Measurements from ENCODE around the gene ESPNL.
"Not testable (repeated sequence)": the region's sequence is repeated elsewhere in the genome, so short reads cannot be mapped to it uniquely, and the experiment has no call there.

ESPNL gene

DNA sequence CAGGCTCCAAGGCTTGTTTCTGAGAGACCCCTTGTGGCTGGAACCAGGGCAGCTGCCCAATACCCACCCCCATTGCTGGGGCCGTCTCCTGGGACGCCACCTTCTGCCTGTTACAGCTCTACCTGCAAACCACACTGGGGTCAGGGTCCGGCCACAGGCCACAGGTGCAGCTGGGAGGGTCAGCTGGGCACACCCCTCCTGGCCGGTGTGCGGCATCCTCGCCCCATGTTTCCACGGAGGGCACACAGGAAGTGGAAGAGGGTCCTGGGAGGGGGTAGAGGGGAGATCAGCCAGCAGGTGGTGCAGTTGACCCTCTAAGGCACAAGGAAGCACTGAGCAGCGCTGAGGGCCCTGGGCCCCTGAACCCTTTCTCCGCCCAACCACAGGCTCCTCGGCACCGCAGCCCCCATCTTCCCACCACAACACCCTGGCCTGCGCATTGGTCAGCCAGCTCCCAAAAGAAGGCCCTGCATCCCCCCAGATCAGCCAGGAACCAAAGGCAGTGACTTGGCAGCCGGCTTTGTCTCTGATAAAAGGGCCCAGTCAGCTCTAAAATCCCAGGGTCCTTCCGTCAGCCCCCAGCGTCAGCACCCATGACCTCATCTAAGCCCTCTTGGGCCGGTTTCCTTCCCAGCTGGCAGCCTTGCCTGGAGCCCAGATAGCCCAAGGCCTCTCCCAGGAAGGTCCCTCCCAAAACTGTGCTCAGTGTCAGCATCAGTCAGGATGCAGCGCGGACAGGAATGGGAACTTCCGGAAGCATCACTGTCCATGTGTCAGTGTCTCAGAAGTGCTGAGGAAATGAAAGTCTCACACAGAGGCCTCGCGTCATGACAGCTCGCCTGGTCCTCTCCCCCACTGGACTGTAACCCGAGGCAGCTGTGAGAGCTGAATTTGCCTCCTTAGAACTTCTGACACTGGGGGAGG is 60.3 kb downstream of the ESPNL start:
- DNase-seq, result no peak

DNA sequence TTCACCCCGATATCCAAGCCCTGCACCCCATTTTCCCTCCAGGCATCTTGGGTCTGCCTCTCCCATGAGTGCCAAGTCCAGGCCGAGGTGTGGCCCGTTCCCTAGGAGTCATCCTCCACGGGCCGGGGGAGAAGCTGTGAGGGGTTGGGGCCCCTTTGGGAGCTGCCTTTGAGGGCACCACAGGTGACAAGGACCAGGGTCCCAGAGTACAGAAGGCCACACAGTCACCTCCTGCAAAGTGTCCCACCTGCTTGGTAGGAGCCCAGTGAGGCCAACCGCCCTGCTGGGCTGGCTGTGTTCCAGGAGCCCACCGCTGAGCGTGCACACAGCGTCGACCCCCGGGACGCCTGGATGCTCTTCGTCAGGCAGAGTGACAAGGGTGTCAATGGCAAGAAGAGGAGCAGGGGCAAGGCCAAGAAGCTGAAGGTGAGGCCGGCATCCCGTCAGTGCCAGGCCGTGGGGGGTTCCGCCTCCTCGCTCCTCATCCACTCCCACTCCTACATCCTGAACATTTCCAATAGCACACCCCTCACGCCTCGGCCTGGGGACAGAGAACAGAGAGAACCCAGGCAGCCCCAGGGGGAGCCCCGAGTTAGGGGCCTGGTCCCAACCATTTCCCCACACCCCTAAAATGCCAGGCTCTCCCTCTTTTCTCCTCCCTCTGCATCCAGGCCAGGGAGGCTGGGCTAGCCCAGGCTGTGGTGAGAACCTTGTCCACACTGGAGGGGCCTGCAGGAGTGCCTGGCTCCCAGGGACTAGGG is 61.3 kb downstream of the ESPNL start:
- DNase-seq, result no peak

DNA sequence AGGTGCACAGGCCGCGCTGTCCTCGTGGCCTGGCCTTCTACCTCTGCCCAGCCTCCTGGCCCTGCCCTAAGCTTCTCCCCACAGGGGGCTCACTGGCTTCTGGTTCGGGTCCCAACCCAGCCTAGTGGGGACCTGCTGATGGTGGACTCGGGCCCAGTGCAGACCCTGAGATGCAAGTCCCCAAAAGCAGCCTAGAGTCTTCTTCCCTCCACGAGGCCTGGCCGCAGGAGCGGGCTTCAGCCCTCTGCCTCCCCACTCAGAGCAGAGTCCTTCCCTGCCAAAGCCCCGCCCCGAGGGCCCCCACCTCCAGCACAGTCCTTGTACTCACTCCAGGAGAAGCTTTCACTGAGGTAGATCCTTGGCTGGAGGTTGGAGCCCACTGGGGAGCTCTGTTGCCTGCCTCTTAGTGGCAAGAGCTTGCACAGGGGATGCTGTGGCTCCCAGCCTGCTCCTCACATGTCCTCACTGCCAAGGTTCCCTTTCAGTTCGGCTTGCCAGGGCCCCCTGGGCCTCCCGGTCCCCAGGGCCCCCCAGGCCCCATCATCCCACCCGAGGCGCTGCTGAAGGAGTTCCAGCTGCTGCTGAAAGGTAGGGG is 62.2 kb downstream of the ESPNL start:
- no peak for DNase-seq

DNA sequence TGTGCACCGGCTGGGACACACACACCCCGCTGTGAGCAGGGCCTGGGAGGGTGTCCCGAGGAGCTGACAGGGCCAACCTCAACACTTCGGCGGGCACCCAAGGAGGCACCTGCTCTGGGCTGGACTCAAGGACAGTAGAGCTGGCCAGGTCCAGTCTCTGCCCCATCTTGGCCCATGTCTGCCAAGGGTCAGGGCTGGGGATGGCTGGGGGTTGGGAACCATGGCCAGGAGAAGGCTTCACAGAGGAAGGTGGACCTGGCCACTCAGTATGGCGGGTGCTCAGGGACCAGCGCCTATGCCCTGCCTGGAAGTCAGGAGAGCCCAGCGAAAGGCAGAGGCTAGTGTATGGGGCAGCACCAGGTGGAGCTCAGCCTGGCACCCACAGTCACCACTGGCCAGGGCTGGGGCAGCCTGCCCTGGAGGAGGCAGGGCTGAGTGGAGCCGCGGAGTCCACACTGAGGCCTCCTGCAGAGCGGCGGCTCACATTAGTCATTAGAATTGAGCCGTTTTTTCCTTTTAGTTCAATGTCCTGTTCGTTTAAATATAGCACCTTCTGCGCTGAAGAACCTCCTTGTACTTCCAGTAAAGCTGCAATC is 62.8 kb downstream of the ESPNL start:
- no peak for DNase-seq

DNA sequence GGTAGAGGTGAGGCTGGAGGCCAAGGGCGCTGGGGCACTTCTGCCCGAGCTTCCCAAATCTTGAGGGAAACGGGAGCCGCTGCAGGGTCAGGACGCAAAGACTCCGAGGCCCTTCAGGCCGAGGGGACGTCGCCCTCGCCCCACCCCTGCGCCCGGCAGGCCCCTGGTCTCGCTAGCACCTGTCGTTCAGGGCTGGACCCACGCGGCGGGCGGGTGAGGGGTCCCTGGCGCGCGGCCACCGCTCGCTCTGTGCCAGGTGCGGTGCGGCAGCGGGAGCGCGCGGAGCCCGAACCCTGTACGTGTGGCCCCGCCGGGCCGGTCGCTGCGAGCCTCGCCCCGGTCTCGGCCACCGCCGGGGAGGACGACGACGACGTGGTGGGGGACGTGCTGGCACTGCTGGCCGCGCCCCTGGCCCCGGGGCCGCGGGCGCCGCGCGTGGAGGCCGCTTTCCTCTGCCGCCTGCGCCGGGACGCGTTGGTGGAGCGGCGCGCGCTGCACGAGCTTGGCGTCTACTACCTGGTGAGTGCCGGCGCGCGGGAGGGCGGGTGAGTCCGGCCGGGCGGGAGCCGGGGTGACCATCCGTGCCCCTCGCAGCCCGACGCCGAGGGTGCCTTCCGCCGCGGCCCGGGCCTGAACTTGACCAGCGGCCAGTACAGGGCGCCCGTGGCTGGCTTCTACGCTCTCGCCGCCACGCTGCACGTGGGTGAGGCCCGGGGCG is 63.5 kb downstream of the ESPNL start:
- no peak for DNase-seq

DNA sequence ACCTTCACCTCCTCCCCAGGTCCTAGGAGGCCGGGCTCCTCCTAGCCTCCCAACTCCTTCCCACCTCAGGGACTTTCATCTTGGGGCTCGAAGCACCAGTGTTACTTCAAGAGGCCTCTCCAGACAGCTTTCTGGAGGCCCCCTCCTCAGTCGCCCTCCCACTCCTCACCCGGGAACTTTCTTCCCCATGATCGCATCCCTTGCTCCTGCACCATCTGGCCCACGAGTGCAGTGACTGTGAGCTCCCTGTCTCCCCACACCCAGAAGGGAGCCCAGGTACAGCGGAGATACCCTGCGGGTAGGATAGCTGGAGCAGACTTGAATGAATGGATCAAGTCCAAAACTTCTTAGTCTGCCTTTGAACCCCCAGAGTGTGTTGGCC is 64.8 kb downstream of the ESPNL start:
- no peak for DNase-seq

DNA sequence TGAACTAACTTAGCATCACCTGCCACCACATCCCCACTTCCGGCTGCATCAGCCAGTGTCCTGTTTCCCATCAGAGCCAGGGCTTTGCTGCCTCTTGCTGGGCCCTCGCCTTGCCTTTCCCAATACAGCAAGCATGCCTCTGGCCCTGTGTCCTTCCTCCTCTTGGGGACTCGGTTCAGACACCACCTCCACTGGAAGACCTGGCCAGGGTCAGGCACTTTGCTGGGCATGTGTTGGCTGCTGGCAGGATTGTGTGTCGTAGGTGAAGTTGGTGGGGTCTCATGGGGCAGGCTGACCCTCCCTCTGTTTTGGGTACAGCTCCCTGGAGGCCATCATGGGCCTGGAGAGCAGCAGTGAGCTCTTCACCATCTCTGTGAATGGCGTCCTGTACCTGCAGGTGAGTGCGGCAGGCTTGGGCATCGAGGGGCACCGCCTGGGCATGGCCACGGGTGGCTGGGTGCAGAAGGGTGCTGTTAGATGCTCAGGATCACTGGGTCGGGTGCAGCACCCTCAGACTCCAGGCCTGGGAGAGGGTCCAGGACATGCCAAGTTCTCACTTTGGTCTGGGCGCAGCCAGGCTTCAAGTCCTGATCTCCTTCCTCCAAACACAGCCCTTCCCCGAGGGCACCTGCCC is 65.3 kb downstream of the ESPNL start:
- DNase-seq, result no peak

DNA sequence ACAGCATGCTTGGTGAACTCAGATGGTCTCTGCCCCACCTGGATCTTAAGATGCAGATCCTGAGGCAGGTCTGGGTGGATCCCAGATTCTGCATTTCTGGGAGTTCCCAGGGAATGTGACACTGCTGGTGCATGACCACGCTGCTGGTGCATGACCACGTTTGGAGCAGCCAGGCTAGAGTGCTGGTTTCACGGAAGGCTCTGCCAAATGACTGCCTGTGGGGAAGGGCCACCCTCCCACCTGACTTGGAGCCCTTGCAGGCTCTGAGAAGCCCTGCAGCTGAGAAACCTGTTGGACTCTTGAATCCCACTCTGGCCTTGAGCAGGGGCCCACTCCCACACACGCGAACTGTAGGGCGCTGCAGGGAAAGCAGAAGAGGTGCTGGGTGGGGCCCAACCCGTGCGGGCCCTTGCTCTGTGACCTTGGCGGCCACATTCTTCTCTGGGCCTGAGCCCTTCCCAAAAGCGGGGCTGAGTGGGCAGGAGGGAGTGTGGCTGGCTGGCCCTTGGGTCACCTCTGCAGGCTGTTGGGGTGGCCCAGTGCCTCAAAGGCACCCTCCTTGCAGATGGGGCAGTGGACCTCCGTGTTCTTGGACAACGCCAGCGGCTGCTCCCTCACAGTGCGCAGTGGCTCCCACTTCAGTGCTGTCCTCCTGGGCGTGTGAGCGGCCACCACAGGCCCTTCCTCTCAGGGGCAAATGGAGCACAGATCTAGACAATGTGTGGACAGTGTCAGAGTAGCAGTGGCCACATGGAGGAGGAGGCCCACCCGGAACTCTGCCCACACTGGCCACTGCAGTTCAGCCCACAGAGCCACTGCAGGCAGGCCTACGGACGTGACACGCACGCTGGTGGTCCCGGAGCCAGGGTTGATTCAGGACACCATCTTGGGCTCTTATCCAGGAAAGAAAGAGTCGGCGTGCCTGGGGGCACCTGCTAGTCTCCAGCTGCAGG is 66.5 kb downstream of the ESPNL start:
- no peak for DNase-seq

DNA sequence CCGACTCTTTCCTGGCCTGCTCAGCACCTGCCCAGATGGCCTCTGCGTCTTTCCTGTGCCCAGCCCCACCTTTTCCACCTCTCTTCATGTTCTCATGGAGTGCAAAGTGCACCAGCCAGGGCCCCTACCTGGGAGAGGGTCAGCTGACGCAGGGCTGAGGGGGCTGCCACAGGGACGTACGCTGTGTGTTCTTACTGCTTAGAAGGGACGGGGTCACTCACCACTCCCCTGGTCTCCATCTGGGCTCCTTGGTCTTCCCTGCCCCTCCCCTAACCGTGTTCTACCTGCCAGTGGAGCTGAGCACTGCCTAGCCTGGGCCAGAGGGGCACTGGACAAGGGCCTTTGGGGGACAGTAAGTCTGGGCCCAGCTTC is 67.2 kb downstream of the ESPNL start:
- no peak for DNase-seq

DNA sequence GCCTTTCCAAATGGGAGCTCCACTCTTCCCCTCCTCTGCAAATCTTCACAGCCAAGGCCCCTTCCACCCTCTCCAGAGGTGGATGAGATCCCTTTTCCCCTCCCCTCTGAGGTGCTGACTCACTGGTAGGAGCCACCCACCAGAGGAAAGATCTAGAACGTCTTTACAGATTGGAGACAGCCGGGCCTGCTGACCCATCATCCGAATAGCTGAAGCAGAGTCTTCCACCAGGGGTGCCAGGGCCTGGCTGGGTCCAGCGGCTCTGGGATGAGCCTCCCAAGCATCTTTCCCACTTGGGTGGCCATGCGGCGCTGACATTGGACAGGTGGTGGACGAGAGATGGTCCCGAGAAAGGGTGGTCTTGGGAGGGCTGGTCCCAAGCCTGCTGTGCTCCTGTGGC is 67.6 kb downstream of the ESPNL start:
- no peak for DNase-seq

DNA sequence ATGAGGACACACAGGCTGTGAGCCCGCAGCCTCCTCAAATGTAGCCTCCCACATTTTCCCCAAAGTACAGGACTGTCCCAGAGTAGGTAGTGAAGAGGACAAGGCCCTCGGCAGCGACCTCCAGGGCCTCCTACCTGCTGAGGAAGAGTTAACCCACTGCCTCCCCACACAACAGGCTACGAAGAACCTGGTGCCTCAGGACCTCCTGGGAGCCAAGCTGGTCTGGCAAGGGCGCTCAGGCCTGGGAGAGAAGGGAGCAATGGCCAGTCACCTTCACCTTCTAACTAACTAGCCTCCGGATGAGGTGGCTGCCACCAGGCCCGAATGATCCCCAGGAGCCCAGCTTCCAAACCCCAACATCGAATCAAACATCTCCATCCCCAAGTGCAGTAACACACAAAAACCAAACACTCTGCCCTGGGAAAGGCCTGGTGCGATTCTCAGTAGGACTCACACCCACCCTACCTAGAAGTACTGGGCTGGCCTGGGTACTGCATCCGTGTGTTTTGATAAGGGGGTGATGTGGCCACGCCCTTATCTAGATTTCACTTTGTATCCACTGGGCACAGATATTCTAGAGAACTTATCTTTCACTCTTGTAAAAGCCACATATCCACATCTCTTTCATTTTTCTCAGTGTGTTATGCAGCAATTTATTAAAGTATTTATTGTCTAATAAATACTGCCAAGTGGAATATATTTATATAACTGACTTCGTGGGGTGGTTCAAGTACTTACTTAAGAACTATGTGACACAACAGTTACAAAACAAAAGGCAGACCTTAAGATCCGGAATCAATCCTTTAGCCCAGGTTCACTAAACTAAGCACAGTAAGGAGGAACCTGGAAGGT is 68.3 kb downstream of the ESPNL start:
- no peak for DNase-seq

DNA sequence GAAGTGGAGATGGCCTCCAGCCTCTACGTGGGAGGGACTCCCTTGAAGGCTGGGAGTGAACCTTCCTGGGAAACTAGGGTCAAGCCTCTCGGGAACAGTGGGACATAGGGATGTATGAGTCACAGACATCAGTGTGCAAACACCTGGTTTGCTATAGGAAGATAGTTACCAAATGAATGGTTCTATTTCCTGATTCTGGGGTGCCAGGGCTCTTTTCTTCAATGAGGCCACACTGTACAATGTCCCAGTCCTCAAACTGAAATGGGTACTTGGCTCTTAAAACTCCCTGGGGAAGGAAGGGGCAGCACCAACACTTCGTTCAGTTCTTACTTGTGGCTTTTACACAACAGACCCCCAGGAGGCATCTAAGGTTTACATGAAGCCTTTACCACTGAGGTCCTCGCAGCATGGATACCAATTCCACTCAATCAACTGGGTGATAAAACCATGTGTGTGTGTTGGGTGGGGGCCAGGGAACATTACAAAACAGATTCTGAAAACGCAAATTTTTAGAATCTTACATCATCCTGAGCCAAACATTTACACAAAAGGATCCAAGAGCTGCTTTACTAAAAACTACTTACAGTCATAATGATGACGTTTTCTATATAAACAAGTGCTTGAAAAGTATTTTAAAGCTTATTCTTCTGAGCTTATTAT is 69.0 kb downstream of the ESPNL start:
- no peak for DNase-seq

DNA sequence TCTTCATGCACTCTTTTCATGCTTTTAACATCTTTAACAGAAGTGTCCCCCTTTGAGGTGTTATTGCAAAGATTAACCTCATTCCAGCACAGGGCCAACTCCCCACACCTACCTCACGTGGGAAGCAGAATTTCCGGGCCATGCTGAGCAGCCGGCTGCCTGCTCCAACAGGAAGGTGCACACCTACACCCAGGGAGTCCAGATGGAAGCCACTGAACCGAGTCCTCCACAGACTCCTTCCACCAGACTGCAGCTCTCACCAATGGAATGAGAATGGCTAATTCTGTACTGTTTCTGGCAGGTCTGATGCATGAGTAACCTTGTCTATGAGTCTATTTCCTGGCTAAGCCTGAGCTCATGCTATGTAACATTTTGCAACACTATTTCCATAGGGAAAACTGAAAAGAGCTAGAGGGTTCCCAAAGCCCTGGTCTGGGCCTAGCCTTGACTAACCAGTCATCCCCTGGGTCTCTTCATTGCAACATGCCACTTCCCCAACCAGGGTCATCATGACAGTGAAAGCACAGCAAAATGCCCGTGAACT is 69.6 kb downstream of the ESPNL start:
- DNase-seq, result no peak

DNA sequence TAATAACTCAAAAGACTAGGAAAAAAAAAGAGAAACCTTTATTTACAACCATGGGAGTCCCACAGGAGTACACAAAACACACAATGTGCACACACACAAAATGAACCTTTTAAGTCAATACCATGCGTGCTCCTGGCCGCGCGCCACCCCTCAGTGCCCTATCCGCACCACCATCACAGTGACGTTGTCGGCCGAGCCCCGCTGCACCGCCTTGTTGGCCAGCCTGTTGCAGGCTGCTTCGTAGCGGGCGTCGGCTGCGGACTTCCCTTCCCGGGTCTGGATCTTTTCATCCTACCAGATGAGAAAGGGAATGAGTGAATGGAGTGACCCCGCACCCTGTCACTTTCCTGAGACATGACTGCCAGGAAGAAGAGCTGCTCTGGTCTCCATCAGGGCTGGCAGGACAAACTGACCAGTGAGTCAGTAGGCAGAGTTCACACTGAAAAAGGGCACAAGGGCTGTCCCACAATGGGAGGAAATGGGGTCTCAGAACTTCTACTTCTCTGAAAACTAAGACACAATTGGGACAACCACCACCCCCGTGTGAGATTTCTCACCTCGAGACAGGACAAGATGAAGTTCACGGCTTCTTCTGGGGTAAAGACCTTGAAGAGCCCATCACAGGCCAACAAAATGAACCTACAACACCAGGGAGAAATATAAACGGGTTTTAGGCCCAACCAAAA is 70.4 kb downstream of the ESPNL start:
- DNase-seq, result no peak

DNA sequence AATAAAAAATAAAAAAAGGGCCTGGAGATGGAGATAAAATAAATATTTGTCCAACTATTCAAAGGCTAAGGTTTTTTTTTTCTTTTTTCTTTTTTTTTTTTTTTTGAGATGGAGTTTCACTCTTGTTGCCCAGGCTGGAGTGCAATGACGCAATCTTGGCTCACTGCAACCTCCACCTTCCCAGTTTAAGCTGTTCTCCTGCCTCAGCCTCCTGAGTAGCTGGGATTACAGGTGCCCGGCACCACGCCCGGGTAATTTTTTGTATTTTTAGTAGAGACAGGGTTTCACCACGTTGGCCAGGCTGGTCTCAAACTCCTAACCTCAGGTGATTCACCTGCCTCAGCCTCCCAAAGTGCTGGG is 70.9 kb downstream of the ESPNL start:
- DNase-seq, result not testable (repeated sequence)

DNA sequence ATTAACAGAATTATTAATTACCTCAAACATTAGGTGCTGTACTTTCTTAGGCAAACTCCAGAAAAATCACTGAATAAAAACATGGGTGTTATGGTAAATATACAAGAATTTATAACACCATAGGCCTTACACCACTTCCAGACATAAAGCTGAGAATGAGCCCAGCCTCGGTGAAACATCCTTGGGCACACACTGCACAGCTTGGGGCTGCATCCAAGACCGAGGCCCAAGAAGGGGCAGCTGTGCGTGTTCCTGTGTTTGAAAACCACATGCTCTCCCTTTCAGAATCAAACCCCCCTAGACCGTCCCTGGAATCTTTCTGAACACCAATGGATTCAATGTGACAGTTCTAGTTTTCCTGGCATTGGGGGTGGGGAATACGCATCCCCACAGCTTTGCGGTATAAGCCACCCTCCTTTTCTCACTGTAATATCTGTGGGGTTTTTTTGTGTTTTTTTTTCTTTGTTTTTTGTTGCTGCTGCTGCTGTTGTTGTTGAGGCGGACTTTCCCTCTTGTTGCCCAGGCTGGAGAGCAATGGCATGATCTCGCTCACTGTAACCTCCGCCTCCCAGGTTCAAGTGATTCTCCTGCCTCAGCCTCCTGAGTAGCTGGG is 71.5 kb downstream of the ESPNL start:
- no peak for DNase-seq

DNA sequence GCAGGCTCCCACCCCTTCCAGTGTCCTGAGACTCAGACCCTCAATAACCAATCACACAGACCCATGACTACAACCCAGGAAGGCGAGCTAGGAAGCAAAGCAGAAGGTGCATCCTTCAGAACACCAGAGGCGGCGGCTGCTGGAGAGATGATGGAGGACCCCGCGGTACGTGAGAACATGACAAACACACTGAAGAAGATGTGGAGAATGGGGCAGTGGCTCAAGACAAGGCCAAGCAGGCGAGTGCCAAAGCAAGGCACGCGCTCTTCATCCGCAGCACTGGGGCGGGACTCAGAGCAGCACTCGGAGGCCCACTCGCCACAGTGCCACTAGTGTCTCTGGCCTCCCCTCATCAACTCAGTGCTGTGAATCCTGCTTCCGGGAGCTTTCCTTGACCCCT is 72.3 kb downstream of the ESPNL start:
- no peak for DNase-seq

DNA sequence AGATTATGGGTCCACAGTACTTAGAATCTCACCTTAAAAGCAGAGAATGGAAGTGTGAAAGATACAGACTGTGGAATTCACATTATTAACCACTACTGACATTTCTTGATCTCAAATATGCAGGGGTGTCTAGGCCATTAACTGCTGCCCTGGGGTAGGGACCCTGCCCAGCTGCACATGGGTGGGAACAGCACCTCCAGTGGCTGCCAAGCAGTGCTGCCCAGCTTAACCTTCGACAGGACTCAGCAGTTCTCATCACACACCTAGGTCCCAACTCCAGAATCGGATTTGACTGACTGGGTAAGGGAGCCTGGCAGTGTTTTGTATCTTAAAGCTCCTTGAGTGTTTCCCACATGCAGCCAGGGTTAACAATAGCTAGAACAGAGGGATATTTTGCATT is 73.6 kb downstream of the ESPNL start:
- DNase-seq, result no peak

Data from NCI-H1092 treated with DMSO at 0.1 percent for 48 hours (cell line).